H9 (cell line): Measurements from ENCODE around the gene ZBTB16. TPM values are rescaled to one million over a fixed set of nuclear protein-coding genes. Genes with fewer than 3 reads are reported as not detected.

Source experiments
- DNase-seq: peaks from one replicate; pipeline ENCODE4 v3.0.0-alpha.2; 2017
- H2AFZ ChIP-seq: one replicate; pipeline ENCODE4 v1.6.1; 2013; ENCODE audit warnings: mild to moderate bottlenecking, low read length, control low read depth, moderate library complexity
- H2AK5ac ChIP-seq: 2 replicates; pipeline ENCODE4 v1.6.1; 2013; ENCODE audit warnings: low read length, control low read depth, mixed read lengths; ENCODE audit not compliant: insufficient read length
- H2BK120ac ChIP-seq: one replicate; pipeline ENCODE4 v1.6.1; 2013; ENCODE audit warnings: low read depth, mild to moderate bottlenecking, low read length, control low read depth, inconsistent platforms; ENCODE audit not compliant: poor library complexity, severe bottlenecking
- H2BK12ac ChIP-seq: 2 replicates; pipeline ENCODE4 v1.6.1; 2013; ENCODE audit warnings: low read length, control low read depth, mixed read lengths, low read depth; ENCODE audit not compliant: insufficient read length
- H2BK15ac ChIP-seq: 2 replicates; pipeline ENCODE4 v1.6.1; 2013; ENCODE audit warnings: low read depth, low read length, control low read depth
- H2BK20ac ChIP-seq: one replicate; pipeline ENCODE4 v1.6.1; 2013; ENCODE audit warnings: low read depth, mild to moderate bottlenecking, low read length, control low read depth, inconsistent platforms; ENCODE audit not compliant: poor library complexity, severe bottlenecking
- H2BK5ac ChIP-seq: 2 replicates; pipeline ENCODE4 v1.6.1; 2013; ENCODE audit warnings: low read length, control low read depth, mixed read lengths; ENCODE audit not compliant: insufficient read length
- H3K14ac ChIP-seq: 2 replicates; pipeline ENCODE4 v1.6.1; 2013; ENCODE audit warnings: low read length, control low read depth; ENCODE audit not compliant: insufficient read depth
- H3K18ac ChIP-seq: 2 replicates; pipeline ENCODE4 v1.6.1; 2013; ENCODE audit warnings: low read depth, mild to moderate bottlenecking, mixed read lengths, low read length, control low read depth; ENCODE audit not compliant: insufficient read length
- H3K23ac ChIP-seq: 2 replicates; pipeline ENCODE4 v1.6.1; 2013; ENCODE audit warnings: low read length, control low read depth, mixed read lengths, low read depth; ENCODE audit not compliant: insufficient read length
- H3K23me2 ChIP-seq: 2 replicates; pipeline ENCODE4 v1.6.1; 2013; ENCODE audit warnings: low read depth, mild to moderate bottlenecking, mixed read lengths, low read length, control low read depth; ENCODE audit not compliant: insufficient read length, poor library complexity, severe bottlenecking
- H3K27ac ChIP-seq: 2 replicates; pipeline ENCODE4 v1.5.1; 2013; ENCODE audit warnings: low read length, control low read depth, mixed read lengths, low read depth; ENCODE audit not compliant: insufficient read length
- H3K27me3 ChIP-seq: 2 replicates; pipeline ENCODE4 v1.6.1; 2013; ENCODE audit warnings: low read length, control low read depth, inconsistent platforms; ENCODE audit not compliant: insufficient read depth
- H3K4ac ChIP-seq: 2 replicates; pipeline ENCODE4 v1.6.1; 2013; ENCODE audit warnings: low read depth, mild to moderate bottlenecking, control low read depth, inconsistent platforms, low read length, moderate library complexity
- H3K4me1 ChIP-seq: 2 replicates; pipeline ENCODE4 v1.6.1; 2013; ENCODE audit warnings: low read length, control low read depth, inconsistent platforms; ENCODE audit not compliant: insufficient read depth
- H3K4me2 ChIP-seq: 2 replicates; pipeline ENCODE4 v1.6.1; 2013; ENCODE audit warnings: low read length, control low read depth, mixed read lengths; ENCODE audit not compliant: insufficient read length, insufficient read depth
- H3K56ac ChIP-seq: 2 replicates; pipeline ENCODE4 v1.6.1; 2013; ENCODE audit warnings: low read depth, mild to moderate bottlenecking, mixed read lengths, low read length, control low read depth; ENCODE audit not compliant: insufficient read length
- H3K79me1 ChIP-seq: 2 replicates; pipeline ENCODE4 v1.6.1; 2013; ENCODE audit warnings: low read depth, mild to moderate bottlenecking, moderate library complexity, low read length, control low read depth, inconsistent platforms; ENCODE audit not compliant: insufficient read depth, poor library complexity, severe bottlenecking
- H3K79me2 ChIP-seq: 2 replicates; pipeline ENCODE4 v1.6.1; 2013; ENCODE audit warnings: low read length, control low read depth, inconsistent platforms; ENCODE audit not compliant: insufficient read depth
- H3K9ac ChIP-seq: 2 replicates; pipeline ENCODE4 v1.6.1; 2013; ENCODE audit warnings: low read length, control low read depth, mixed read lengths; ENCODE audit not compliant: insufficient read length; ENCODE audit errors: extremely low read depth
- H3K9me3 ChIP-seq: one replicate; pipeline ENCODE4 v1.6.1; 2013; ENCODE audit warnings: low read depth, low read length, inconsistent platforms; ENCODE audit not compliant: control insufficient read depth
- H3T11ph ChIP-seq: one replicate; pipeline ENCODE4 v1.6.1; 2013; ENCODE audit warnings: mild to moderate bottlenecking, low read length, control low read depth, inconsistent platforms
- H4K20me1 ChIP-seq: one replicate; pipeline ENCODE4 v1.6.1; 2013; ENCODE audit not compliant: control insufficient read depth, insufficient read length, insufficient read depth
- H4K5ac ChIP-seq: 2 replicates; pipeline ENCODE4 v1.6.1; 2013; ENCODE audit warnings: low read depth, mild to moderate bottlenecking, mixed read lengths, low read length, control low read depth; ENCODE audit not compliant: insufficient read length
- H4K8ac ChIP-seq: replicated peaks from 2 replicates; pipeline ENCODE4 v1.6.1; 2013; ENCODE audit warnings: low read length, control low read depth, mixed read lengths, low read depth; ENCODE audit not compliant: insufficient read length
- H4K91ac ChIP-seq: 2 replicates; pipeline ENCODE4 v1.6.1; 2013; ENCODE audit warnings: low read depth, mild to moderate bottlenecking, moderate library complexity, mixed read lengths, low read length, control low read depth; ENCODE audit not compliant: insufficient read length
- H3K27ac Mint-ChIP-seq, 3 experiments: 2 replicates in 2 of 3; 3 replicates in 1 of 3; pipeline ENCODE4 v1.8.0; 2020 to 2021; ENCODE audit warnings: mixed read lengths in 3 of 3, mild to moderate bottlenecking in 1 of 3, moderate library complexity in 1 of 3
- H3K27me3 Mint-ChIP-seq: 2 replicates; pipeline ENCODE4 v1.8.0; 2021; ENCODE audit warnings: low read depth, mild to moderate bottlenecking, moderate library complexity, mixed read lengths
- H3K36me3 Mint-ChIP-seq, 3 experiments: 2 replicates in 2 of 3; 3 replicates in 1 of 3; pipeline ENCODE4 v1.8.0; 2020 to 2021; ENCODE audit warnings: low read depth in 3 of 3, mixed read lengths in 3 of 3; ENCODE audit not compliant: insufficient read depth in 1 of 3
- H3K4me1 Mint-ChIP-seq, 2 experiments: 2 replicates each; pipeline ENCODE4 v1.8.0; 2020; ENCODE audit warnings: mixed read lengths in 2 of 2
- H3K4me3 Mint-ChIP-seq, 2 experiments: 2 replicates in 1 of 2; 3 replicates in 1 of 2; pipeline ENCODE4 v1.8.0; 2020 to 2021; ENCODE audit warnings: mild to moderate bottlenecking in 2 of 2, mixed read lengths in 2 of 2, moderate library complexity in 1 of 2
- H3K9me3 Mint-ChIP-seq, 2 experiments: 2 replicates in 1 of 2; 3 replicates in 1 of 2; pipeline ENCODE4 v1.8.0; 2020; ENCODE audit warnings: mild to moderate bottlenecking in 2 of 2, mixed read lengths in 2 of 2, moderate library complexity in 1 of 2
- WGBS: extraction: QIAGEN DNeasy Blood & Tissue Kit; methylation state at CpG from one replicate; pipeline ENCODE4 v1.1.7; 2013; ENCODE audit warnings: missing lambda C conversion rate, low lambda C conversion rate, mixed read lengths; ENCODE audit not compliant: insufficient read length; ENCODE audit errors: extremely low coverage; 5-methylcytosine and 5-hydroxymethylcytosine counted together
- total RNA-seq: library from RNA; stranded (reverse); gene quantifications from 2 replicates; pipeline ENCODE4 v1.2.1, GENCODE V29; 2021
- TF ChIP-seq, protein P1 (sequence below): fragments of 200-600 bp; sonication (generic); conservative IDR thresholded peaks from 3 replicates; pipeline ENCODE4 v1.8.0; 2021; ENCODE audit warnings: antibody characterized with exemption, mild to moderate bottlenecking

Gene ZBTB16
- total RNA-seq, 1 experiment from 2014 or later: not detected

DNA sequence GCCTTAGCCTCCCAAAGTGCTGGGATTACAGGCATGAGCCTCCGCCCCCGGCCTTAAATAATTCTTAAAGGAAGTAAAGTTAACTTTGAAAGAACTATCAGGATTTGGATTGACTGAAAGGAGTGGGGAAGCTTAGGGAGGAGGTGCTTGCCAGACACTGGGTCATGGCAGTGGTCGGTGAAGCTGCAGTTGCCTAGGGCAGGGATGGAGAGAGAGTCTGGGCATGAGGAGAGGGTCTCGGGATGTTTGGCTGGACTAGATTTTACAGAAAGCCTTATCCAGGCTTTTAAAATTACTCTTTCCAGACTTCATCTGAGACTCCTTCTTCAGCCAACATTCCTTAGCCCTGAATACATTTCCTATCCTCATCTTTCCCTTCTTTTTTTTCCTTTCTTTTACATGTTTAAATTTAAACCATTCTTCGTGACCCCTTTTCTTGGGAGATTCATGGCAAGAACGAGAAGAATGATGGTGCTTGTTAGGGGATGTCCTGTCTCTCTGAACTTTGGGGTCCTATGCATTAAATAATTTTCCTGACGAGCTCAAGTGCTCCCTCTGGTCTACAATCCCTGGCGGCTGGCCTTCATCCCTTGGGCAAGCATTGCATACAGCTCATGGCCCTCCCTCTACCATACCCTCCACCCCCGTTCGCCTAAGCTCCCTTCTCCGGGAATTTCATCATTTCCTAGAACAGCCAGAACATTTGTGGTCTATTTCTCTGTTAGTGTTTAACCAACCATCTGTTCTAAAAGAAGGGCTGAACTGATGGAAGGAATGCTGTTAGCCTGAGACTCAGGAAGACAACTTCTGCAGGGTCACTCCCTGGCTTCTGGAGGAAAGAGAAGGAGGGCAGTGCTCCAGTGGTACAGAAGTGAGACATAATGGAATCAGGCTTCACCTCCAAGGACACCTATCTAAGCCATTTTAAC, 236.4 kb downstream of the ZBTB16 start, which contains the start of gene NNMT:
Gene NNMT (plus strand): TSS at position 724 of the 929 bp plus-strand sequence. CDS start 158 bp downstream, at position 882.
- no peak within 1 kb of the TSS for H2BK120ac ChIP-seq
- H3T11ph ChIP-seq: no peak within 1 kb of the TSS
- no peak within 1 kb of the TSS for H4K5ac ChIP-seq
- H3K14ac ChIP-seq: no peak within 1 kb of the TSS
- H4K20me1 ChIP-seq: no peaks in the 10 kb centered on the region
- no peaks in the 10 kb centered on the region for H3K79me1 ChIP-seq
- H3K9me3 ChIP-seq: no peaks in the 10 kb centered on the region
- no CpG with 5 or more reads among the region's 11 CpGs for WGBS
- H3K9ac ChIP-seq: no peak within 1 kb of the TSS
- H2BK20ac ChIP-seq: no peak within 1 kb of the TSS
- H3K4me2 ChIP-seq: no peak within 1 kb of the TSS
- Mint-ChIP-seq H3K27ac (no peak within 1 kb of the TSS), H3K27me3 (no peaks in the 10 kb centered on the region; the same call in 1 of the 2 replicates), H3K36me3 (peaks cover 0 to 13% (median 0%) of the 10 kb centered on the region in 3 experiments; a peak in 3 of 7 replicates), H3K4me1 (no peaks in the 10 kb centered on the region), H3K9me3 (peaks cover 11 to 15% of the 10 kb centered on the region in 2 experiments), H3K4me3 (peak within 1 kb of the TSS in 1 of 2 experiments; percentile 41; a peak in 1 of 5 replicates)
- H2AFZ ChIP-seq: no peak within 1 kb of the TSS
- H2BK15ac ChIP-seq: no peak within 1 kb of the TSS
- no peak for DNase-seq
- H4K8ac ChIP-seq: no peak within 1 kb of the TSS
- H4K91ac ChIP-seq: no peak within 1 kb of the TSS
- H3K4me1 ChIP-seq: no peaks in the 10 kb centered on the region
- H2BK5ac ChIP-seq: no peak within 1 kb of the TSS
- H3K56ac ChIP-seq: no peak within 1 kb of the TSS
- no peaks in the 10 kb centered on the region for H3K23me2 ChIP-seq
- H2AK5ac ChIP-seq: no peak within 1 kb of the TSS
- H2BK12ac ChIP-seq: no peak within 1 kb of the TSS
- no peak within 1 kb of the TSS for H3K4ac ChIP-seq
- no peak within 1 kb of the TSS for H3K27ac ChIP-seq
- H3K23ac ChIP-seq: no peak within 1 kb of the TSS
- no peak within 1 kb of the TSS for H3K18ac ChIP-seq
- H3K79me2 ChIP-seq: no peaks in the 10 kb centered on the region
- no peaks in the 10 kb centered on the region for H3K27me3 ChIP-seq
- TF ChIP-seq, protein P1, sequence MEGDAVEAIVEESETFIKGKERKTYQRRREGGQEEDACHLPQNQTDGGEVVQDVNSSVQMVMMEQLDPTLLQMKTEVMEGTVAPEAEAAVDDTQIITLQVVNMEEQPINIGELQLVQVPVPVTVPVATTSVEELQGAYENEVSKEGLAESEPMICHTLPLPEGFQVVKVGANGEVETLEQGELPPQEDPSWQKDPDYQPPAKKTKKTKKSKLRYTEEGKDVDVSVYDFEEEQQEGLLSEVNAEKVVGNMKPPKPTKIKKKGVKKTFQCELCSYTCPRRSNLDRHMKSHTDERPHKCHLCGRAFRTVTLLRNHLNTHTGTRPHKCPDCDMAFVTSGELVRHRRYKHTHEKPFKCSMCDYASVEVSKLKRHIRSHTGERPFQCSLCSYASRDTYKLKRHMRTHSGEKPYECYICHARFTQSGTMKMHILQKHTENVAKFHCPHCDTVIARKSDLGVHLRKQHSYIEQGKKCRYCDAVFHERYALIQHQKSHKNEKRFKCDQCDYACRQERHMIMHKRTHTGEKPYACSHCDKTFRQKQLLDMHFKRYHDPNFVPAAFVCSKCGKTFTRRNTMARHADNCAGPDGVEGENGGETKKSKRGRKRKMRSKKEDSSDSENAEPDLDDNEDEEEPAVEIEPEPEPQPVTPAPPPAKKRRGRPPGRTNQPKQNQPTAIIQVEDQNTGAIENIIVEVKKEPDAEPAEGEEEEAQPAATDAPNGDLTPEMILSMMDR: no peak
